Activated T-helper 1 cell treated with anti-CD3 and anti-CD28 coated beads, Interleukin-2, amount 50 U/mL, for 16 hours (primary cell): ENCODE measurements around the gene EVL.

ENCODE experiments used
- DNase-seq, 2 donors: peaks; one replicate each; pipeline ENCODE4 v3.0.0-alpha.2; 2020; ENCODE audit warnings: low read depth in 1 of 2, low spot score in 1 of 2

EVL gene

DNA sequence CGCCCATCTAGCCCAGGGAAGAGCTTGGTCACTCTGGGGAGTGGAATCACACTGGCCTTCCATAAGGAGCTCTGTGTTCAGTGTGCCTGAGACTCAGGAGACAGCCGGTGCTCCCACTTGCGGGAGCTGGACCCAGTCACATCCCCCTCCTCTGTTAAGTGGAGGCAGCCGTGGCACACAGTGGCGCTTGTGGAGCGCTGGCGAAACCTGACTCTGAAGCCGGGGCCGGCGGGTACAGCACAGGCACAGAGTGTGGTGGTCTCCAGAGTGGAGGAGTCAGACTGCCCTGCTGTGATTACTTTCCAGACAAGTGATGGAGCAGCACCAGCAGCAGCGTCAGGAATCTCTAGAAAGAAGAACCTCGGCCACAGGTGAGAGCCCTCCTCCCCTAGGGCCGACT, 61.2 kb downstream of the EVL start:
- DNase-seq: no peak

DNA sequence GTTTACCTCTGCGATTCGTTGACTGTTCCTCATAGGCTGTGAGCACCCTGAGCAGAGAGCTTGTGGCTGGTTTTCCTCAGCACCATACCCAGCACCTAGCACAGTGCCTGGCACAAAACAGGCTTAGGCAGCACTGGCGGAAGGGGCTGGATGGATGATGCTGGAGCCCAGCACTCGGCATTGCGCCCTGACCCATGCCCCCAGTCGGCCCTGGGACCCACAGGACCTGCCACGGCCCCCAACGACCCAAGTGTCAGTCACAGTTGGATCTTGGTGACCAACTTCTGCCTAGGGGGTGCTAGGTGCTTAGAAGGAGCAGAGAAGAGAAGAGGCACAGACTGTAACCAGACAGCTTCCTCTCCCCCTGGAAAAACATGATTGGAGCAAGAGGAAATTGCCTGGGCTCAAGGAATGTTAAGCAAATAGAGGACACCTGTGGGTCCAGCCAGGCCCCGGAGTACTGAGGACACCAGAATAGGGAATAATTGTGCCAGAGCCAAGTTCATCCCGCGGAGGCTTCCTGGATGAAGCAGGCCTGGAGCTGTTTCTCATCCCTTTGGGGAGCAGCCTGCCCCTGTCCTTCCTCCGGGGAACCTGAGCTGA, 62.7 kb downstream of the EVL start:
- no peak for DNase-seq

DNA sequence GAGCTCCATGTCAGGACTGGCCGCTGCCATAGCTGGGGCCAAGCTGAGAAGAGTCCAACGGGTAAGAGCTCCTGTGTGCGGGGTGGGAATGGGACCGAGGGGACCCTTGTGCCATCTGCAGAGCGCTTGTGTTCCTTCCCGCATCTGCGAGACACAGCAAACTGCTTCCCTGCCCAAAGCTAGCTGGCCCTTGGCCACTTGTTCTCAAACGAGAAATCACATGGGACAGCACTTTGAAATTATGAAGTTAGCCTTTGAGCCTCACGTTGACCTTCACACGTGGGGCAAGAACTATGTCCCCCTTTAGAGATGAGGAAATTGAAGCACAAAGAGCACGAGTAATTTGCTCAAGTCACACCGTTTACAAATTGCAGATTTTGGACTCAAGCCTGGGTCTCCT, 63.5 kb downstream of the EVL start:
- DNase-seq: no peak

DNA sequence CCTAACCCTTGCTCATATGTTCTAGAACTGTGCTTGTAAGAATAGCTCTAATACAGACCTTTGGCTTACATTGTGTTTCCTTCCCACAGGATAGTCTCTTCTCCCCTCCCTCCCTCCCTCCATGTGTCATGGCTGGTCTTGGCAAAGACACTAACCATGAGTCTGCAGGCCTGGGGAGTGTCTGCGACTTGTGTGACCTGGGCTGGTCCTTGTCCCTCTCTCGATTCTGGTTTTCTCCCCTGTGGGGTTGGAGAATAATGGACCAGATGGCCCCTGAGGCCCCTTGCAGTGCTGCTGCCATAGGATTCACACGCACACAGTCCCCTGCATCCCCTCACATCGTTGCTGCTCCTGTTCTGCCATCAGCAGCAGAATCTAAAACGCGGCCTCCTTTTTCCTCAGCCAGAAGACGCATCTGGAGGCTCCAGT, 64.0 kb downstream of the EVL start:
- DNase-seq: no peak

DNA sequence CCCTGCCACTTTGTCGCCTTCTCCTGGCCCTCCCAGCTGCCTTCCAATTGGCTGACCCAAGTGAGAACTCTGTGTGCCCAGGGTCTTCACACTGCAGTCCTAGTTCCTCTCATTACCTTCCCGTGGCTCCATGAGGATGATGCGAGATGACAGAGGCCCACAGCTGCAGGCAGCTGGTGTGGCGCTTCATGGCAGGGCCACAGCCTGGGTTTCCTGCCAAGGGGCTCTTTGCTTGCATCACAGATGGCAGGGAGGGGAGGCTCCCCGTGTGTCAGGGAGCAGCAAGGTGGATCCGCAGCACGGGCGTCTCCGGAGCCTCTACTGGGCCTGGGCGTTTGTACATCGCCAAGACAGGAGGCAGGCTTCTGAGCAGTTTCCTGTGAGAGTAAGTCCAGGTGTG, 65.3 kb downstream of the EVL start:
- no peak for DNase-seq

DNA sequence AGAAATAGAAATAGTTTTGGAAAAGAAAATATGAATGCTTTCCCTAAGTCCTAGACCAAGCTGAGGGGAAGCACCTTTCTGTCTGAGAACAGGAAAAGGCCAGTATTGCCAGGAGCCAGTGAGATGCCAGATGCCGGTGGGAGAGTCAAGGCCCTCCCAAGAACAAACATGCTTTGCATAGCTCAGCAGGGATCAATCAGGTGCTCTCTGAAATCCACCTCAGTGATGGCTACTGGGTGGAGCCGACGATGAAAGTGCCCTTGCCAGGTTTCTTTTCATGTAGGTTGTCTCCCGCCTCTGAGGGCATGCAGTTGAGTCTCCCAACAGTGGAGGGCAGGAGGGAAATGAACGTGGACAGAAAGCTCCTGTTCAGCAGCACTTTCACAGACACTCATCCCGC, 66.0 kb downstream of the EVL start:
- DNase-seq: no peak

DNA sequence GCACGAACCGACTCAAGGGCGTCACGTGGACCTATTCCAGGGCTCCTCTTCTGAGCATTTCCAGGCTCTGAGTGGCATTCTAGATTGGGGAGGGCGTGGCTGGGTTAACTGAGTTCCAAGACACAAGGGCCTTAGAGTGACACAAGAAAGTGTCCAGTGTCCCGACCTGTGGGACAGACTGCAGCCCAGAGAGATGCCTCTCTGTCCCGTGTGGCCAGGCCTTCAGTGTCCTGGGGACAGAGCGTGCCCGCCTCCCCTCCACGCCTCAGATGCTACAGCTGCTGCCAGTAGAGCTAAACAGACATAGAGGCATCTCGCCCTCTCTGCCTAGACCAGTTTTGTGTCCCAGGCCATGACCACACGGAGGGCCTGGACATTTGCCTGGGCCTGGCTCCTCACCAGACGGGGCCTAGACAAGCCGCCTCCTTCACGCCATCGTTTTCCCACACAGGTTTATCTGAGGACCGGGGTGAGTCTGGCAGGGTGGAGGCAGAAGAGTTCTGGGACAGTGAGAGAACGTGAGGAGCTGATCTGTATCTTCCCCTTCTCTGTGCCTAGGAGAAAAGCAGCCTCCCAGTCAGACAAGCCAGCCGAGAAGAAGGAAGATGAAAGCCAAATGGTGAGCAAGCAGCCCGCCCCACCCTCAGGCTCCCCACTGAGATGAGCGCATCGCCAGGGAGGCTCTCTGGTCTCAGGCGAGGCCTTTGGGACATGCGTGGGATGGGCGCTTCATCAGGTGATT, 67.1 kb downstream of the EVL start:
- no peak for DNase-seq

DNA sequence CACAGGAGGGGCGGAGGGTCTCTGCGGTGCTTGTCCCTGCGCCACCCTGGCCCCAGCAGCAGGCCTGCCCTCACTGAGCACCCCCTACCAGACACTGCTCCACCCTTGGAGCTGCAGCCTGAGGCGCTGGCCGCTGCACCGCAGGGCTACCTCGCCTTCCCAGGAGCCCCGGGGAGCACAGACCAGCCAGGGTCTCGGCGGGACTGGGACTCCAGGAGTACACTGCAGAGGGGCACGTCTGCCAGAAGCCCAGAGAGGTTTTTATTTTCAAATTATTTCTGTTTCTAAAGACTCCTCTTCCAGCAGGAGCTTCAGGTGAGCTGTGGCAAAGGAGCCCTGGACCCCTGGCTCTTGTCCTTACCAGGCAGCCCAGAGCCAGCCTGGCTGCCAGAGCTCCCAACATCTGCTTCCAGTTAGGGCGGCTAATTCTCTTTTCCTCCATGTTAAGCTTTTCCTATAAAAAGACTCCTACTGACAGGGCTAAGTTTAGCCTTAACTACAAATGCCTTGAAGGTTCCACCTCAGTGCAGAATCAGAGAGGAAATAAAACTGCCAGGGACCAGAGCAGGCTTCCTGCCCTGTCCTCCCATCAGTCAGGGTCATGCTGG, 67.8 kb downstream of the EVL start:
- DNase-seq: no peak

DNA sequence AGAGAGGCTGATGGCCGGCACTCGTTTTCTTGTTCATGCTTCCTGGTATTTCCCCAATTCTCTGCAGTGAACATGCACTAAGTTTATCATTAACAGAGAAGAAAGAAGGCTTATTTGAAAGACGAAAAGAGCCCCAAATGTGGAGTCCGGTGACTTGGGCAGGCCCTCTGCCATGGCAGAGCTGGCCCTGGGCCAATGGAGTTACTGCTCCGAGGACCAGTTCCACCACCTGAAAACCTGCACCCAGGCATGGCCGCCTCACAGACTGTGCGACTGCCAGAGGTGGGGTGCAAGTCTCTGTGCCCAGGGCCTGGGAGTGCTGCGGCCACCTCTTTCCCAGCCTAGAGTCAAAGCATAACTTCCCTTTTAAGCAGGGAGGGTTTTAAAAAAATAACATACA, 69.4 kb downstream of the EVL start:
- no peak for DNase-seq

DNA sequence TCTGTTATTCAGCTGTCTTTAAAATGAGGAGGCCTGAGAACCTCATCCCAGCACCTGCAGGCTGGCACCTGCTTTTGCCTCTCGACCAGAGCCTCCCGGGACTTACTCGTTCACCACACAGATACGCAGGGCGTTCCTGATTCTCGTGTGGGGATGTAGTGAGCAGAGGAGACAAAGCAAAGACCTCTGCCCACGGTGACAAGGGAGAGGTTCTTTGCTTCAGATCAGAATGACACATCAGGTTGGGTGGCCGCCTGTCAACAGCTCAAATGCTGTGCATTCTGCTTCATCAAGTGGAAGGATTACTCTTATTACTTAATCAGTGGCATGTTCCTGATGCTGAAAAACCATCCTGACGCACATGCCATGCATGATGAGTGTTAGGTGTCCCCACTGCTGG, 69.9 kb downstream of the EVL start:
- no peak for DNase-seq

DNA sequence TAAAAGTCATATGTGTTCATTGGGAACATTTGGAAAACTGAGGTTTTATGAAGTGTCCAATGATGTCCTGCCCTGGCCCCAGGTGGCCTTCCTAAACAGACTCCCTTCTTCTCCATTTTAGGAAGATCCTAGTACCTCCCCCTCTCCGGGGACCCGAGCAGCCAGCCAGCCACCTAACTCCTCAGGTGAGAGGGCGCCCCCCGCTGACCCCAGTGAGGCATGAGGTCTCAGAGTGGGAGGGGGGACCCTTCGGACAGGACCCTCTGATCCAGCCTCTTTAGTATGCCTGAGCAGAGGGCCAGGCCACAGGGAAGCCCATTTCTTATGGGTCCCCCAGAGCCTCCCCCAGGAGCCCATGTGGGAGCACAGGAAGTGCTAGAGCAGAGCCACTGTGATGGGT, 70.6 kb downstream of the EVL start:
- DNase-seq: no peak

DNA sequence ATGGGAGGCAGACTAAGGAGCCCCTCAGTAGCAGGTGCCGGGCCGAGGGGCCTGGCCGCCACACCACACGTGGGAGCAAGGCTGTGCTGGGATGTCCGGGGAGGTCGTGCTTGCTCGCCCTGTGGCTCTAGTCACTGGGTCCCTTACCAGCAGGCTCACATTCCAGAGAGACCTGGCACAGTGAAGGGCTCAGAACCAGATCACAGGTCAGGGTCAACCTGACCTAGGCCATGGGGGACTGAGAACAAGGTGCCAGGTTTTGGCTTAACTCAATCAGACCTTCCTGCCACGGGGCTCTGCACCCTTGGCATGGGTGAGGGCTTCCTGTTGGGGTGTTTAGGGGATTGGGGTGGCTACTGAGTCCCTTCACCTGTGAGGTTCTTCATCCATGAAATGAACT, 72.0 kb downstream of the EVL start:
- no peak for DNase-seq

DNA sequence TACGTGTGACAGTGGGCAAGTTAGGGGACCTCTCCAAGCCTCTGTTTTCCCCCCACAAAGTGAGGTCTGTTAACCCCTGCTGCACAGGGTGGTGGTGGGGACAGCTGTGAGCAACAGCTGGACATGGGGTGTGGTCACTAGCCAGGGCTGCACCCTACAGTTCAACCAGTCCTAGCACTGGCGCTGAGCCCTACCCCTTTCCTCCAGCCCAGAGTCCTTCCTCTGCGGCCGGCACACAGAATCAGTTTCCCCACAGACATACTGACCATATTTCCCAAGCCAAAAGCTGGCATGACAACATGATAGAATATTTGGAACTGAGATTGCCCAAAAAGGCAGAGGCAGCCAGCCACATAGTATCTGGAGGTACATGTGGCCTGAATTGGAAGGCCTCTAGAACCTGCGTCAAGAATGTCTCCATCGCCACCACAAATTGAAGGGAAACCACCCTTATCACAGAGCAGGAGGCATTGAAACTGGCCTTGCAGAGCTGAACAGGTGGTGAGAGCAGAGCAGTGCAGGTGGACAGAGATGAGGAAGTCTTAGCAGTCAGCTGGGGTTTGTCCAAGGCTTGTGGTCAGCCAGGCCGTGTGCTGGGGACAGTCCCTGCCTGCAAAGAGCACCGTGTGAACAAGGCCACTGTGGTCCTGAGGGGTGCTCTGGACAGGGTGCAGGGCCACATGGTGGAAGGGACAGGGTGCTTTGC, 73.0 kb downstream of the EVL start:
- no peak for DNase-seq

DNA sequence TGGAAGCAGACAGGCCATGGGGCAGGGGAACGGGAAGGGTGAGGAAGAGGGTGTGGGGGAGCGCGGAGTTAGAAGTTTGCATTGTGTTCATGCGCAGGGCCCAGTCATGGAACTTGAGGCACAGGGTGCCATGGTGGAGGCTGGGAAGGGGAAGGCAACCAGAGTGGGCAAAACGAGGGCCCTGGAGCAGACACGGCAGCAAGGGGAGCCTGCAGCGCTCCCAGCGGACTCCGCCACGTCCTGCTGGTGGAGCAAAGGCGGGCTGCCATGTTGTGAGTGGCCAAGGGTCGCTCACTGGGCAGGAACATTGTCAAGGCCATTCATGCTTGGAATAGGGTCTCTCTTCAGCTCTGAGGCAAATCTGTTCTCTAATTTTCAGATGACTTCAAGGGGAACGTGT, 73.7 kb downstream of the EVL start:
- DNase-seq: no peak

DNA sequence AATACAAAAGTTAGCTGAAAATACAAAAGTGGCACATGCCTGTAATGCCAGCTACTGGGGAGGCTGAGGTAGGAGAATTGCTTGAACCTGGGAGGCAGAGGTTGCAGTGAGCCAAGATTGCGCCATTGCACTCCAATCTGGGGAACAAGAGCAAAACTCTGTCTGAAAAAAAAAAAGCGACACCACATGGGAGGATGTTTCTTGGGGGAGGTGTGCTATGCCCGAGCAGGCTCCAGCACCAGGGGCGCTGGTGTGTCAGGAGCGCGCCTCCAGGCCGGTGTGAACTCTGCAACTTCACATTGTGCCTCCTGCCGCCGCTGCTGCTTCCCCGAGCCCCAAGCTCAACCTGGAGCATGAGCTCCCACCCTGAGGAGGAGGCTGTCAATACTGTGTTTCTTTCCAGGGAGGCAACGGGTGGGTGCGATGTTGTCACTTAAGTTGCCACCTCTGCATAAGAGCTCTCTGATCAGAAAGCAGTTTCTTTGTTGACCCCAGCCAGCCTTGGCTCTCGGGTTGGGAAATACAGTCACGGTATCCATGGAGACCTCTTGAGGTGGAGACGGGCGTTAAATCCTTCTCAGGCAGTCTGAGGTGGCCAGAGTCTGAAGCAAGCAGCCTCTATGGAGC, 75.3 kb downstream of the EVL start:
- no peak for DNase-seq

DNA sequence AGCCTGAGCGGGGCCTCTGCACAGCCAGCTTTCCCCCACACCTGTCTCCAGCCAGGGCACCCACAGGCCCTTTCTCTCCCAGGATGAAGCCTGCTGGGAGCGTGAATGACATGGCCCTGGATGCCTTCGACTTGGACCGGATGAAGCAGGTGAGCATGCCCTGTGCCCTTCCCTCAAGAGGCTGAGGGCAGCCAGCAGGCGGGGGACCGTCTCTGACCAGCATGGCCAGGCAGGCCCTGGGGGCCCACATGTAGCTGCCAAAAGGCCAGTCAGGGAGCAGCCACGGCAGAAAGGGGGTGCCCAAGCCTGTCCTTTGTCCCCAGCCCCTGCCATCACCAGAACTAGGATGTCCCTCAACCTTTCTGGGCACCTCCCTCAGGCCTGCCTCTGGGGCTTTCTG, 75.9 kb downstream of the EVL start:
- no peak for DNase-seq

DNA sequence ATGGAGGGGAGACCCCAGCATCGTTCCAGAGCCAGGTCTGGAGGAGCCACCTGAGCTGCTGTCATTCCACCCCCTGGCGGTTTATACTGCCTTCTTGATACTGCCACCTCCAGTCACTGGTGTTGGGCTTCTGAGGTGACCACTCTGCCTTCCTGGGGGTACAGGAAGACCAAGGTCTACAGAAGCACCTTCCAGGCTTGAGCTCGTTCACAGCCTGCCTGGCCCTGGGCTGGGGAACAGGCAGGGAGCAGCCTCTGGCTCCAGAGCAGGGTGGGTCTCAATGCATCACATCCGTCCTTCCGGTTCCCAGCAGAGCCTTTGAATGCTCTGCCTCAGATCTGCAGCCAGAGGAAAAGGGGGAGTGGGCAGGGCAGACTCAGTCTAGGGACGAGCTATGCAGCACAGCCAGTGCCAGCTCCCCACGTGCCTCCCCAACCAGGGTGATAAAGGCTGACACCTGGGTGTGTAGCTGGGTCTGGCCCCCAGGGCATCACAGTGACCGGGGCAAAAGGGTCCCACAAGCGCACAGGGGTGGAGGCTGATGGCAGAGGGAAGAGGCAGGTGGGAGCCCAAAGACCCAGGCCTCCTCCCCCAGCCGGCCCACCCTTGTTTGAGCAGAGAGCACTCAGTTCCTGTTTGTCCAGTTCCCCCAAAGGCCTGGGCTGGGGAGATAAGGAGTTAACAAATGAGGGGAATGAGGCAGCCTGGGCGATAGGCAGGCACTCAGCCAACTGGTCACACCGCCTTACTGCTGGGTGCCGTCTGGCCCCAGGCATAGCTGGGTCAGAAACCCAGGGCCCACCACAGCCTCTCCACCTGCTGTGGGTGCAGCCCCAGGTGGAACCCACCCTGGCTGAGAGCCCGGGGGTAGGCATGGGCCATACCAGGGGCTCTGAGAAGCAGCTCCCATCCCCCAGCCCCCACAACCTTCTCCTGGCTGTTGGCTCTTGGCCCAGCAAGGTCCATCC, 77.1 kb downstream of the EVL start:
- DNase-seq: no peak

DNA sequence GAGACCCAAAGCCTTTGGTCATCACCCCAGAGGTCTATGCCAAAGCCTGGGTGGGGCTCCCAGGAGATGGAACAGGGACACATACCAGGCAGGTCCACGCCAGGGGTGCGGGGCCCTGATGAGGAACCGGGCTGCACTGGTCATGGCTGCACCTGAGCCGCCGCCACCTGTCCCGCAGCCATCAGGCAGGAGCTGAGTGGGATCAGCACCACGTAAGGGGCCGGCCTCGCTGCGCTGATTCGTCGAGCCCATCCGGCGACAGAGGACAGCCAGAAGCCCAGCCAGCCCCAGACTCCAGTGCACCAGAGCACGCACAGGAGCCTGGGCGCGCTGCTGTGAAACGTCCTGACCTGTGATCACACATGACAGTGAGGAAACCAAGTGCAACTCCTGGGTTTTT, 78.3 kb downstream of the EVL start:
- no peak for DNase-seq

DNA sequence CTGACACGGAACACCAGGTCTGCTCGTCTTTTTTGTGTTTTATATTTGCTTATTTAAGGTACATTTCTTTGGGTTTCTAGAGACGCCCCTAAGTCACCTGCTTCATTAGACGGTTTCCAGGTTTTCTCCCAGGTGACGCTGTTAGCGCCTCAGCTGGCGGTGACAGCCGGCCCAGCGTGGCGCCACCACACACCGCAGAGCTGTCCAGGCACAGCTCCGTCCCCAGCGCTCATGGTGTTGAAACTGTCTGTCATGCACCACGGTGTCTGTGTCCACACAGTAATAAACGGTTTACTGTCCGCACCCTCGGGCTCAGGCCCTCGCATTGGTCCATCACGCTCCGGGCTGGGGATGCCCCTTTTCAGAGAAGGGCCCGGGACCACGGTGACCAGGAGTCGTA, 78.7 kb downstream of the EVL start:
- DNase-seq: no peak

DNA sequence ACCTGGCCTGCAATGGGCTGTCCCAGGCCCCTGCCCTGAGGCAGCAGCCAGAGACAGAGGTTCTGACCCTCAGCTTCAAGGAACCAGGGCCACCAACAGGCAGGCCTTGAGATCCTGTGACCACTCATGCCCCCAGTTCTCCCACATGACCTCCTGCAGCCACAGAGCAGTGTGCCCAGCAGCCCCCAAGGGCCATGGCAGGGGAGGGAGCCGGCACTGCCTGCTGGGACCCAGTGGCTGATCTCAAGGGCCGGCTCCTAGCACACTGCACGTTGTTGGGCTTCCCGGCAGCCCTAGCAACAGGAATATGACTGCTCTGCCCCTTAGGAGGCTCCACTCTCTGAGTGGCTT, 79.4 kb downstream of the EVL start:
- no peak for DNase-seq
